ENCODE results near the gene CAP2.

CAP2 gene

GRCh38 chr6:17442196-17442595, 48.8 kb downstream of the CAP2 start:
- DNase-seq, result no peak

DNA sequence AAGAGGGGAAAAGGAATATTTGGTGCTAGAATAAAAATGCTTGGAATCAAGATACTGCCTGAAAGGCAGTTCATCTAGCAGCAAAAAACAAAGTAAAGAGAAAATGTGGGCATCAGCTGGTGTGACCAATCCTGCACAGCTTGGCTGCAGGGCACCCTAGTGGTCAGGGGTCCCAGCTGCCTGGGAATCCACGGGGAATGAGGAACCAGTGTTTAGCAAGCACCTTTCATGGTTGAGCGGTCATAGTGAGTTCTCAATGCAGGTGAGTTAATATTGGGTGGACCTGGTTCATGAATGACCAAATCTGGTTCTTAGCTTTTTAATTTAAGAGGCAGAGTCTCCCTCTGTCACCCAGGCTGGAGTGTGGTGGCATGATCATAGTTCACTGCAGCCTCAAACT, 53.3 kb downstream of the CAP2 start:
- DNase-seq, result no peak

GRCh38 chr6:17448165-17448564, 54.8 kb downstream of the CAP2 start:
- DNase-seq, result peak; percentile 46

- DNase-seq, result peak; percentile 30
Observed at GRCh38 chr6:17450397-17450796, 57.0 kb downstream of the CAP2 start.

GRCh38 chr6:17450832-17451231, 57.4 kb downstream of the CAP2 start:
- peak; percentile 54 for DNase-seq

GRCh38 chr6:17452096-17452495, 58.7 kb downstream of the CAP2 start:
- no peak for DNase-seq

DNA sequence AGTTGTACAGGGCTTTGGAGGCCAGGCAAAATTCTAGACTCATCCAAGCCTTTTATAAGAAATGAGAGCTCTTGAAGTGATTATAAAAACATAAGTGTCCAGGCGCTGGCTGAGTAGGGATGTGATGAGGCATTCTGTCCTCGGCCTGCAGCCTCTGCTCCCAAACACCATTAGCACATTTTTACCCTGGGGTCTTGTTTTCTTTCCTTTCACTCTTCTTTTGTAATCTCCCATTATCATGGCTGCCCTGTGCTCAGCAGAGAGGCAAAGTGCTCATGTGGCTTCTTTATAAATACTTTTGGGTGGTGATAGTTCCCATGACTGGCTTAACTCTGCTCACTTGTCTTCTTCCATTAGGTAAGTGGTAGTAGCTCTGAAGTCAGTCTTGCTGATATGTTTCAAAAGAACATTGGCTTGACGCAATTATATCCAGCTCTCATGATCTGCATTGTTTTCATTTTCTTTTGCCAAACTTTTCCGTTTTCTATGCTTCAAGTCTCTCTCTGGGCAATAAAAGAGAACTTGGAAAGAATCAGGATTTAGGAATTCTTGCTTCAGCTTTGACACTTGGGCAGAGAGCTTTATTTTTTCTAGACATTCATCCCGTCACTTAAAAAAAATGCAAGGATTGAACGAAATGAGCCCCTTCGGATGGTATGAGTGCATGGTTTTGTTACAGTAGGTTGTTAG, 61.1 kb downstream of the CAP2 start:
- DNase-seq, result peak; percentile 85

DNA sequence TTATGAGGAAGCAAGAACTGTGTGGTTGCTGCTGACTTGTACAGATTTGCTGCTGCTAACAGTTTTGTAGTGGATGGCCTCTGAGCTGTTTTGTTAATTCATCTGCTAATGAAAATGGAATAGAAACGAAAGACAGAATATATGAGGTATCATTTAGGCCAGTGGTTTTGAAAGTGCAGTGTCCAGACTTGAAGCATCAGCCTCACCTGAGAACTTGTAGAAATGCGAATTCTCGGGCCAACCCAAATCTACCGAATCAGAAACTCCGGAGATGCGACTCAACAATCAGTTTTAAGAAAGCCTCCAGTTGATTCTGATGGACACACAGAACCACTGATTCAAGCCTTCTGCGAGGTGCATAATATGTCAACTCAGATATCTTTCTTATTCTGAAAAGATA, 62.5 kb downstream of the CAP2 start:
- DNase-seq, result no peak

DNA sequence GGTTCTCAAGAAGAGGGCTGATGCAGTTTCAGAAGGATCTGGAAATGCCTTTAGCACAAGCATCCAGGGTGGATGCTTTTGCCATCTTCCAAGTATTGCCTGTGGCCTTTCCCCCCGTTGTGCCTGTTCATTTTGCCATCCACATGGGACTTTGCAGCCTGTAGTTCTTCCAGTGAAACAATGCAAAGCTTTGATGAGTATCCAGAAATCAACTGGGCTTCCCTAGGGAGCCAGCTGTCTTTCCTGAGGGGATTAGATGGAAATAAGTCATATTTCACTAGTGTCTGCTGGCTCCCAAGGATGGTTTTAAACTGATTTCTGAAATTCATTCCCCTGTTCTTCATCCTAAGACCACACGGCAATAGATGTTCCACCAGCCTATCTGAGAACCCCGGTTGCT, 63.3 kb downstream of the CAP2 start:
- no peak for DNase-seq

DNA sequence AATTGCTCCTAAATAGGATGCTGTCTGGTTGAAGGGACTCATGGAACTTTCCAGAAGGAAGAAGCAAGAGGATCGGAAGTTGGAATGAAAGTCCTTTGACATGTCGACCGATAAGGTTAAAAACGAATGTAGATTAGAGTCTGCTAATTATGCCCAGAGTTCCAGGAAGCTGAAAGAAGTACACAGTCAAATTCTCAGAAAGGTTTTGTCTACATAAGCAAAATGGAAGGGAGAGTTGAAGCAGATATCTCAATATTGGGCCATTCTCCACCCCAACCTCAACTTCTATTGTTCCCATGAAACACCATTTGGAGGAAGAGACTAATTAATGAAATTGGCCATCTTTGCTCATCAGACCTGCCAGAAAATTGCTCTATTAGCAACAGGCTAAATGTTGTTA, 64.0 kb downstream of the CAP2 start:
- no peak for DNase-seq

- no peak for DNase-seq
Observed at GRCh38 chr6:17457956-17458355, 64.6 kb downstream of the CAP2 start.

GRCh38 chr6:17458966-17459365, 65.6 kb downstream of the CAP2 start:
- no peak for DNase-seq

DNA sequence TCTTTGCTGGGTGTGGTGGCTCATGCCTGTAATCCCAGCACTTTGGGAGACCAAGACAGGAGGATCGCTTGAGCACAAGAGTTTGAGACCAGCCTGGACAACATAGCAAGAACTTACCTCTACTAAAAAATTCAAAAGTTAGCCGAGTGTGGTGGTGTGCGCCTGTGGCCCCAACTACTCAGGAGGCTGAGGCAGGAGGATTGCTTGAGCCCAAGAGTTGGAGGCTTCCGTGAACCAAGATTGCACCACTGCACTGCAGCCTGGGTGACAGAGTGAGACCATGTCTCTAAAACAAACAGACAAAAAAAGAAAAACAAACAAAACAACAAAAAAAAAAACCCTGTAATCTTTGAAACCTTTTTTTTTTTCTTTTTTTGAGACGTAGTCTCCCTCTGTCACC, 67.5 kb downstream of the CAP2 start:
- no peak for DNase-seq

DNA sequence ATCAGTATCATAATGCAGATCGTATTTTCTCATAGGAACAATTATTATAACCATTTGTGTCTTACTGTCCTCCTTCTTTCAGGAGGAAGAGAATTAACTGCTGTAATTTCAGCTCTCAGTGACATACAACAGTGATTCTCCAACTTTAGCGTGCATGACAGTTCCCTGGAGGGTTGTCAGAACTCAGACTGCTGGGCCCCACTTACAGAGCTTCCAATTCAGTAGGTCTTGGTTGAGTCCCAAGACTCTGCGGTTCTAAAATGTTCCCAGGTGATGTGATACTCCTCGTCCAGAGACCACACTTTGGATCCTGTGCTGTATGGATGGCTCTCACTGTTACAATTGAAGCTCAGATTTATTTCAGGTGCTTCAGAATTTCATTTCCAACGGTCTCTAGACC, 72.8 kb downstream of the CAP2 start:
- no peak for DNase-seq

DNA sequence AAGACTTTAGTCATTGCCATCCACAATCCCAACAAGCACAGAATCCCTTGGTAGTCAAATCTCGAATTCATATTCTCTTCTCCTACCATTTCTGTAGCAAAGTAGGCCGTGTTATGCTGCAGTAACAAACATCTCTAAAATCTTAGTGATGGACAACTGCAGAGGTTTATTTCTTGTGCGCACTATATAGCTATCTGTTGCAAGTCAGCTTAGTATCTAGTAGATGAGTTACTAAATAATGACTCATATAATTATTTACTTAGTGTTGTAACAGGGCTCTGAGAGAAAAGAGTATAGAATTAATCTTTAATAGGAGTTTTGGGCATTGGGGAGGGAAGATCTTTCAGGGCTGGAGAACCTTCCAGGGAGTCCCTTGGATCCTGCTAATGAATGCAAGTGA, 73.3 kb downstream of the CAP2 start:
- no peak for DNase-seq

DNA sequence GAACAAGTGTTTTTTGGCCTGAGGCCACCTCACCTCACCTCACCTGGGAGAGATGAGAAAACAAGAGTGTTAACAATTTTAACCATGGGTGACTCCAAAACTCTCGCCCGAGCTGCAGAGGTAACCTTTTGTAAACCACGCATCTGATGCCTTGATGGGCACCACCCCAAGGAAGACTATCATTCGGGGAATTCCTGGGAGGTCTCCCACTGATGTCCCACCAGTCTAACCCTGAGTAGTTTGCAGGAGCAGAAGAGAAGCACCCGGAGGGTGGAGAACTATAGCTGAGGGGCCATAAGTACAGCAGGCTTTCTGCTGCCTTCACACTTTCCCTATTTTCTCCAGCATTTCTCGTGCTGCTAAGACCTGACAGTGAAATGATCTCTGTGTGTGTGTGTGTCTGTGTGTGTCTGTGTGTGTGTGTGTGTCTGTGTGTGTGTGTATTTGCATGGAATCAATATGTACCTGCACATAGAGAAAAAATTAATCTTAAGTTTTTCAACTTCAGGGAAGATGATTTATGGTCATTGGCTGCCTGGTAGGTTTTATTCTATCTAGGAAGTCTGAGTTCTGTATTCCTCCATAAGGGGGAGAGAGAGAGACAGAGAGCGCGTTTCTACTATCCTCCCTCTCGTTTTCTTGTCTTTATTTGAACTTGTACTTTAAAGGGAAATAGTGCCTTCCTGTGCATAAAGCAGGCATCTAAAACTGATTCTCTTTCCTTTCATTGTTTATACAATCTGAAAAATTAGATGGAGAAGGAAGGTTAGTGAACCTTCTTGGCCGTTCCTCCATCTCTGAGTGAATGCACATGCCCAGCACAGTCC, 75.8 kb downstream of the CAP2 start:
- DNase-seq, result no peak

DNA sequence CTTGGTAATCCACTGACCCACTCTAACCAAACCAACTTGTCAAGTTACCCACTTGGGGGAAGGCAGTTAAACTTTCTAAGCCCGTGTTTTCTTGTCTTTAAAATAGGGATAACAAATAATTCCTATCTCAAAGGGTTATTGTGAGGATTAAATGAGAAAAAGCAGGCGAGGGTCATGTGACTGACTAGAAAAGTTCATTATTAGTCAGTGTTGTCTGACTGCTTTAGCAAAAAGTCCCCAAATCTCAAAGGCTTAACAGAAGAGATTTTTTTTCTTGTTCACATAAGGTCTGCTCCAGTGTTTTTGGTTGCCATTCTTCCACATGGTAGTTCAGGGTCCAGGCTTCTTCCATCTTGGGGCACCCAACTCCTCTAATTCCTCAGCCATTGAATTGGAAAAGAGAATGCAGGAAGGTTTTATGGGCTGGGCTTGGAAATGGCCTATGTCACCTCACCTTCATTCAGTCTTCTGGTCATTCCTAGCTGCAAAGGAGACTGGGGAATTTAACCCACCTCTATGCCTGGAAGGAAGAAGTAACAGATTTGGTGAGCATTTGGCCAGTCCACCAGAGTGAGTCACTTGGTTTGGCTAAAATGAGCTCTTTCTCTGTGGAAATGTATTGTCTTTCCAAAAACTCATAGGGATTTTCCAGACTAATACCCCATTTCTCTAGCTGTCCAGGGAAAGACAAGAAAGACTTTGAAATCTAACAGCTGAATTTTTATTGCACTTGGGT, 77.0 kb downstream of the CAP2 start:
- no peak for DNase-seq

GRCh38 chr6:17470938-17471327, 77.5 kb downstream of the CAP2 start:
- DNase-seq, result peak; percentile 67

- DNase-seq, result no peak
Observed at GRCh38 chr6:17472653-17473183, 79.3 kb downstream of the CAP2 start.

DNA sequence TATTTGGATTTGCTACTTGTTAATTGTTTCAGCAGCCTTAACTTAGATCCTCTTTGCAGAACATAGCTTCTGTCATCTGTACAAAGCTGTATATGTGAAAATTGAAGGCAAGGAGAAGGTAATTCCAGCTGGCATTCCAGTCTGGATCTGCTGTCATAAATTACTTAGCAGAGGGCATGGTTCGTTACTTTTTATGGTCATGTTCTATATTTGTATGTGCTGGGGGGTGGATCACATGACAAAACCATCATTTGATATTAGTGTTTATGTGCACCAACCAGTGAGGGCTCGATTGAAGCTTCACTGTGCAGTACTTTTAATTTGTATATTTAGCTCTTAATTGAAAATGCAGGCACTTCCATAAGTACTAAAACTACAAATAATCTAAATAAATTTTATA, 80.2 kb downstream of the CAP2 start:
- DNase-seq, result peak; percentile 42

- no peak for DNase-seq
Observed at GRCh38 chr6:17474289-17474688, 80.9 kb downstream of the CAP2 start.

GRCh38 chr6:17475606-17476244, 82.3 kb downstream of the CAP2 start:
- DNase-seq, result no peak

DNA sequence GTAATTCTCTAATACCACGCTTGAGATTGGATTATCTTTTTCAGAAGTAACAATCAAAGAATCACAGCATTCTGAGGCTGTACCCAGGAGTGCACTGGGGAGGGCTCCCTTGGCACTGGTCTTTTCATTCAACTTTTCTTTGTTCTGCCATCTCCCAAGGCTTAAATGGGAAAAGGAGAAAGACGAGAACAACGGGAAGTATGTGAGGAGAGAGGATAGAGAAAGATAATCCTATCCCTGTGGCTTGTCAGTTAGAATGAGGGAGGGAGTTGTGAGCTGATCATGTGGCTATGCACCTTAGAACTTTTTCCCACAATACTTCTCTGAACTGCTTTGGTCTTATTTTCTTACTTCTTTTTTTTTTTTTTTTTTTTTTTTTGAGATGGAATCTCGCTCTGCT, 83.1 kb downstream of the CAP2 start:
- no peak for DNase-seq

All from fibroblast of skin of right quadriceps (primary cell).